GM19397 (cell line): Measurements from ENCODE around the gene NXNL2.

Source experiments
- ATAC-seq: cut with Tn5 transposase; IDR thresholded peaks from one replicate; pipeline ENCODE4 v1.9.1; 2021; ENCODE audit warnings: mild to moderate bottlenecking, moderate library complexity; ENCODE audit not compliant: unreplicated experiment

The NXNL2 gene

GRCh38 chr9:88578121-88579049 is 43.4 kb downstream of the NXNL2 start:
- ATAC-seq: peak; percentile 88

DNA sequence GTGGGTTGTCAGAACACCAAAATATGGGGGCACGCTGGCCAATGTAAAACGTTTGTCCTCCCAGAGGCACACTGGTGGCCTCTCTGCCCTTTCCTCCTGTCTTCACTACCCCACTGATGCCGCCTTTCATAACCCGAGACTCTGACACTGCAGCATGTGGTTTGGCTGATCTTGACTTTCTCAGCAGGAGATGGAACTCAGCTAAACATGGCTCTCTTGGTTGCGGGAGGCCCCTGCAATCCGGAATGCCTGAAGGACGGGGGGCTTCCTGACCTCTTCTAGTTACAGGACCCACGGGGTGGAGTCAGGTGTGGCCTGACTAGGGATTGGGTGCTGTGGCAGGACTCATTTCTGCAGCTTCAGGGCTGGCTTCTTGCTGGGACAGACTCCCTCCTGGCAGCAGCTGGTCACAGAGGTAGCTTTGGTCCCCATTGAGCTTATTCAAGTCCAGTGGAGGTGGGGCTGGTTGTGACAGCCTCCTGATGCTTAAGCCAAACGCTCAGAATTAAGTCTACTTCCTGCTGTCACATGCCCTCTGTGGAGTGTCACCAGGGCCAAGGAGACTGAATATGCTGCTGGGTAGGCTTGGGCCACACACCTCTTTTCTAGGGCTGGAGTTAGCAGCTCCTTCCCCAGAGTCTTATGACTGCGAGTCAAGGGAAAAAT is 44.2 kb downstream of the NXNL2 start:
- ATAC-seq: no peak

DNA sequence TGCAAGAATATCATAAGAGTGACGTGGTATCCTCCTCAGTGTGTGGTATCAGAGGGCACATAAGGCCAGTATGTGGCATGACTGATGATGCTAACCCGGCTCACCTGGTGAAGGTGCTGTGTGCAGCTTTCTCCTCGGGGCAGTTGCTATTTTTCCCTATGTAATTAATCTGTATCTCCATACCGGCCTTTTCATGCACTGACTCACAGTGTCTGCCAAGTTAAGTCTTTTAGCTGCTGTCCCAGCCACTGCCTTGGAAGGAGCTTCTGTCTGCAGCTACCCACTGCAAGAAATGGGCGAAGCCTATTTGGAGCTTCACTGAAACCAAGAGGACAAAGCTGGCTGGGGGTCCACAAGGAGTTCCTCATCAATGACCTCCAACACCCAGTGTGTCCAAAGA is 46.0 kb downstream of the NXNL2 start:
- no peak for ATAC-seq

- ATAC-seq: no peak
These were observed 49.1 kb downstream of the NXNL2 start for GRCh38 chr9:88583901-88584596.

DNA sequence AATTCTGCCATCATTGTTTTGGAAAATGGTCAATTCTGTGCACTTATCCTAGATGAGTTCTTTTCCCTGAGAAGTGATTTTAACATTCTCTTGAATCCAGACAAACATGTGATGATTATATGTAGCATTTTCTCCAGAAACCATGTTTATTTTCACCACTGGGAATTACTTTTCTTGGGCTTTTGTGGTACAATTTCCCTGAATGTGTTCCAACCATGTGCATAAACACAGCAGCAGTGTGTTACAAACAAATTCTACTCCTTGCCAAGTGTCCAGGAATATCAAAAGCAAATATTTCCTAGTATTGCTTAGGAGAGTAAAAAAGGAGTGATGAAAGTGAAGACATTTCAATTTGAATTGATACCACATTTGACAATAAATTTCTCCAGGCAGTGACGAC is 50.4 kb downstream of the NXNL2 start:
- ATAC-seq: no peak

- no peak for ATAC-seq
These were observed 51.5 kb downstream of the NXNL2 start for GRCh38 chr9:88586452-88586851.

DNA sequence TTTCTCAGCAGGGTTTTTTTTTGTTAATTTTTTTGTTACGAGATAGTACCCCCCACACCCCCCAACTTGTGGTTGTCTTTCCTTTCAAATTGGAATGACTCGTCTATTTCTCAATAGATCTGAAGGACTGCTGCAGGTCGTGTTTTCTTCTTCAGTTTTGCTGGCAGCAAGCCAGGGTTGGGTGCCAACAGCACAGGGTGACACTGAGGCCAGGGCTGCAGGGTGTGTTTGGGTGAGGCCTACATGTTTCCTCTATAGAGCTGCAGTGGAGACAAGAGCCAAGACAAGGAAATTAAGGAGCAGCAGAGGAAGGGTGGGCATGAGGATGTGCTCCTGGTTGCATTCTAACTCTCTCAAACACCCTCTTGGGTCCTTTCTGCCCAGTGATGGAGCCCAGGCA is 52.2 kb downstream of the NXNL2 start:
- ATAC-seq: no peak

- ATAC-seq: no peak
These were observed 53.1 kb downstream of the NXNL2 start for GRCh38 chr9:88587885-88588649.

DNA sequence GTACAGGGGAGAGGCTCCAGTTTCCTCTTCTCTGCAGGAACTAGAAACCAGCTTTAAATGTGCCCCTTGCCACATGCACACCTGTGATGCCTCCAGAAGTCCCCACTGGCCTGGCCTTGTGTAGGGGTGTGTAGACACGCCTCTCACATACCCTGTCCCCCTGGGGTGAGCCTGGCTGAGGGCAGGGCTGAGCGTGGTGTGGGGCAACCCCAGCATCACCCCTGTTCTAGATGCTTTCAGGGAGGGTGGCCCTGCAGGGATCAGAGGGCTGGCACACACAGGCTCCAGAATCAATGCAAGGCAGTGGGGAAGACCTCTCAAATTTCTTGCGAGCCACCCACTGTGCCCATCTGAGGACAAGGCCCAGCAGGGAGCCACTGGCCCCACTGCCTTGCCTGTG is 54.7 kb downstream of the NXNL2 start:
- no peak for ATAC-seq

DNA sequence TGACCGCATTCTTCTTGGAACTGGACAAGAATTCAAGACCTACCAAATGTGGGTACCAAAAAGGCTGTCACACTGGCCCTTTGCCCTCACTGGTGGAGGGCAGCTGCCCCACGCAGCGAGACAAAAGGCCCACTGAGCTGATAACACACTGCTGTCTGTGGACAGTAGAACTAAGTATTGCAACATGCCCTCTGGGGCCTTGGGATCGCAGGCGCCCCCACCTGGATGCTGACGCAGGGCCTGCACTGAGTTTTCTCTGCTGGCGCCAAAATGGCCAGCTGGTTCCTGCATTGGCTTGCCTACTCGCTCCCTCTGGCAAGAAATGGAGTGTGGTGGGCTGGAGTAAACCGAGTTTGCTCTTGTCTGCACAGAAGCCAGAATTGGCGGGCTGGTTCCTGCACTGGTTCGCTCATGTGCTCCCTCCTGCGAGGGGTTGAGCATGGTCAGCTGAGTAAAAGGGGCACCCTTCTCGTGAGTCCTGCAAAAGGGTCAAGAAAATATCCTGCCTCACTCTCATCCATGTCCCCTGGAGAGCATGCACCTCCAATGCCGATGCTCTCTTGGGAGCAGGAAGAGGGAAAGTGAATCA is 55.7 kb downstream of the NXNL2 start:
- ATAC-seq: no peak

DNA sequence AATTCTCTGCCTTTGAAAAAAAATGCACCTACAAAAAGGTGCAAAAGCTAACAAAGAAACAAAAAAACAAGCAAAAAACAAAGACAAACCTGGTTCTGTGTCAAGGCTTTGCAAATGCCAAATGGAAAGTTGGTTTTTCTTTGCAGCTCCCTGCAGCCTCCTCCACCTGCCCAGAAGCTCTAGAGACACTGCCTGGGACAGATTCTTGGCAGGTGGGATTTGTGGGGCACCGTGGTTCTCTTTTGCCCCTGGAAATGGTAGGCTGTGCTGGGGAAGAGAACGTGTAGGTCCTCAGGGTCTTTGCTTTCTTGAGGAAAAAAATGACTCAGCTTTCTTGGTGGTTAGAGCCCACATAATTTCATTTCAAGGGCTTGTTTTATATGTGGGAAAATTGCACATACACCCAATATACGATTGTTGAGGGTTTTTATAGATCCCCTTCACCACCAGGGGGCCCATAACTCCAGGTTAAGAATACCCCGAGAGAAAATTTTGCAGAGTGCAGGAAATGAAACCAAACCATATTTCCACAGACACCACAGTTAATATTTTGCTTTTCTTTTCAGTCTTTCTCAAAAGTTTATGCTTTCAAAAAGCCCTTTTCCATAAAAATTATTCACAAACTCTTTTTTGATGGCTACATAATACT is 58.7 kb downstream of the NXNL2 start:
- ATAC-seq: peak; percentile 76
